HG02870 (cell line): ENCODE data around the gene RNU5B-1.
"Not testable (repeated sequence)": the region's sequence is repeated elsewhere in the genome, so short reads cannot be mapped to it uniquely, and the experiment has no call there.

ENCODE experiments used
- ATAC-seq: cut with Tn5 transposase; IDR thresholded peaks from one replicate; pipeline ENCODE4 v1.9.1; 2021; ENCODE audit warnings: mild to moderate bottlenecking, moderate library complexity; ENCODE audit not compliant: unreplicated experiment

The RNU5B-1 gene

GRCh38 chr15:65304381-65305149, at the start of gene RNU5B-1:
Gene RNU5B-1 (plus strand): TSS chr15:65304677.
- peak; percentile 63 for ATAC-seq

GRCh38 chr15:65254758-65255157, 49.7 kb upstream of the RNU5B-1 start:
- no peak for ATAC-seq

DNA sequence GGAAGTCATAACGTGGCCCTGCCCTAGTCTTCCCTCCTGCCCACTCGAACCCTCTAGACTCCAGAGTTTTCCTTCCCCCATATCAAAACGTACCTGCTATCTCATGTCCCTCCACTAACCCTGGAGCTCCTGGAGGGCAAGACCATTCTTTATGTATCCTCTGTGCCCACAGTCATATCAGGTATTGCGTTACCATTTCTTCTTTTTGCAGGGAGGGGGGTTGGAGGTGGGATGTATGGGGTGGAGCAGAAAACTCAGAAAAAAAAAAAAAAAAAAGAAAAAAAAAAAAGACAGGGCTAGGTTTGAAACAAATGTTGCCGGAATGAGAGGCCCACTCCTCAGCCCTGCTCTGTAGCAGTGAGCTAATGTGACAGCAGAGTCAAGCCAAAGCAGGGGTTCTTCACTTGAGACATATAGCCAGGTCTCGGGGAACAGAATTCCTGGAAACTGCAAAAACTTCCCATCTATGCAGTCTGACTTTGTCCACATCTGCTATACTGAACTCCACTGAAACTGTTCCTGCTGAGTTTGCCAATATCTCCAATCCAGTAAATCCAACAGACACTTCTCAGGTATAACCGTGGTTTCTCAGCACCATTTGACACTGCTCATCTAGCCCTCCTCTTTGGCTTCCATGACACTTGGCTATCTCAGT, 48.9 kb upstream of the RNU5B-1 start:
- ATAC-seq: no peak

DNA sequence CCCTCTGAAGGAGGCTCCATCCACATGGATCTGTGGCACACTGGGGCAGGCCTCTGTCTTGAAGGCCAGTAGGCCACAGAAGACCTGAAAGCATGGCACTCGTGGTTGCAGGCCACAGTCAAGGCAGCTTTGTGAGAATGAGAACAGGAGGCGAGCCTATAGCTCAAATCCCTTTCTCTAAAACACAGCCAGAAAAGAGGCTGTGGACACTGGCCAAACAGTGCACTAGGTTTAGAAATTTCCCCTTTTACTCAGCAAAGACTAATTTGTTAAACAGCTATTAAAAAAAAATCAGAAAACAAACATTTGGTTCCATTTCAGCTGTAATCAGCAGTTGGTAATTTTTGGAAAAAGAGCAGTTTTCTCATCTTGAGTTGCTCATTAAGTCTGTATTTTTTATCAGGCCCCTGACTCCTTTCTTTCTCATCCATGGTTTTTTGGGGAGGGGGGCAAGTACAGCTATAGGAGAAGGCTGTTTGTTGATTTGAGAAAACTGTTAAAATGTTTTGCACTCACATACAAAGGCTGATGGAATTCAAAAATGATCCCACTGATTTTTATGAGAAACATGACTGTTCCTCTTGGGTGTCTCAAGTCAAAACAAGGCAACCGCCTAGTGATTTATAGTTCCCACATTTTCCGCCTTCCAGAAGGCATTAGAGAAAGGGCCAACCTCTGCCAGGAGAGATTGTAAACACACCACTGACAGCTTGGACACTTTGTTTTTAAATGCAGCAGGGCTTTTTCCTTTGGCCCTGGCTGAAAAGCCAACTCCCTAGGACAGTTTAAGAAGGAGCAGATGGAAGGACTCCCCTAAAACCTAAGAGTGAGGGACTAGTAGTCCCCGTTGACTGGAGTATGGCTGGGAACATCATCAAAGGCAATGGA, 45.9 kb upstream of the RNU5B-1 start:
- no peak for ATAC-seq

- no peak for ATAC-seq
Observed at GRCh38 chr15:65259367-65259797, 45.1 kb upstream of the RNU5B-1 start.

DNA sequence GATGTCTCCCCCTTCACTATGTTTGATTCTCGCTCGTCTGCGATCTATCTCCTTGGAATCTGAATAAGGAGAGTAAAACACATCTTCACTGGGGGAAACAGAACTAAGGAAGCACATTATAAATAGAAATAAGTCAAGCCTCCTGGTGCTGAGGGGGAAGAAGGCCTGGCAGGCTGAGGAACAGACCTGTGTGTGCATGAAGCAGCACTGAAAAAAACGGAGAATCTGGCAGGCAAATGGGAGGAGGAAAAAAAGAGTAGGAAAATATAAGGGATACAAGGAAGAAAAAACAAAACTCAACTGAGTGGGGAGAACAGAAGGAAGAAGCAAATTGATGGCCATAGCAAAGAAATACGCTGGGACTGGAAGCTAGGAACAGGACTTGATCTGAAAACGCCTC, 43.5 kb upstream of the RNU5B-1 start:
- ATAC-seq: no peak

GRCh38 chr15:65263313-65263712, 41.2 kb upstream of the RNU5B-1 start:
- ATAC-seq: no peak

- ATAC-seq: no peak
Observed at GRCh38 chr15:65264863-65265430, 39.5 kb upstream of the RNU5B-1 start.

- no peak for ATAC-seq
Observed at GRCh38 chr15:65266469-65266868, 38.0 kb upstream of the RNU5B-1 start.

GRCh38 chr15:65268411-65268810, 36.1 kb upstream of the RNU5B-1 start:
- ATAC-seq: no peak

- ATAC-seq: not testable (repeated sequence)
Observed at GRCh38 chr15:65270811-65271545, 33.5 kb upstream of the RNU5B-1 start.

DNA sequence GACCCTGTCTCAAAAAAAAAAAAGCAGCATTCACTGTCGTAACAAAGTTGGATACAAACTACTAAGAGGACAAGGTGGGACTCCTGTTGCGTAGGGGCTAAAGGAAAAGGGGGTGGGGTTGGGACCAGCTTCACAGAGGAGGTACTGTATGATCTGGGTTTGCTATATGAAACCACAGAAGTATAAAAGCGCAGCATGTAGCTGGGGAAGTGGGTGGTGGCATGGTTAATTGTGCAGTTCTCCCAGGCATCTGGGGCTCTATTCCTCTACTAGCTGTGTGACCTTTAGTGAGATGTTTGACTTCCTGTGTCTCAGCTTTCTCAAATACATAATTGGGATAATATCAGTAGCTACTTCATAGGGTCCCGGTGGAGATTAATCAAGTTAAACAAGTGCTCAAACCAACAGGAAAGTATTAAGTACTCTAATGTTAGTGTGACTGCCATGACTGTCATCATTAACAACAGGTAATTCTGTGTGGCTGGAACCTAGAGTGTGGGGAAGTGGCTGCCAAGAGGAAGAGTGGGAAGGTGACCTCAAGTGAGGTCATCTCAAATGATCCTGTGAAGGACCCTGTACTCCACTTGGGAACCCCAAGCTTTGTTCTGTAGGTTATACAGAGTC, 29.3 kb upstream of the RNU5B-1 start:
- no peak for ATAC-seq

DNA sequence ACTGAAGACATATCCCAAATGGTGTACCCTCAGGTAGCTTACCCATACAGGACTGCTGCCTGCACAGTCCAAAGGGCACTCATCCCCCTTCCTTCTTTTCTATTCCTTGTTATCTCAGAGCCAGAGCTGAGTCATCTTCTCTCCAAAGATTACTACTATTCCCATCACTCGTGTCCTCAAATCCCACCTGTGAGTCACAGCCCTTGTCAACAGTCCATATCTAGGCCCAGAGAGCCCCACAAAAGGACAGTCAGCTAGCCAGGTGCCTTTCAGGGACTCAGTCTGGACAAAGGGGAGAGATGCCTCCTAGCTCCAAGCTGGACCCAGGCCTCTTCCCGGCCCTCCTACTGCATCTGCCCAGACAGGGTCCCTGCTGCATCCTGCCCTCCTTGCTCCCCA, 28.8 kb upstream of the RNU5B-1 start:
- ATAC-seq: no peak

DNA sequence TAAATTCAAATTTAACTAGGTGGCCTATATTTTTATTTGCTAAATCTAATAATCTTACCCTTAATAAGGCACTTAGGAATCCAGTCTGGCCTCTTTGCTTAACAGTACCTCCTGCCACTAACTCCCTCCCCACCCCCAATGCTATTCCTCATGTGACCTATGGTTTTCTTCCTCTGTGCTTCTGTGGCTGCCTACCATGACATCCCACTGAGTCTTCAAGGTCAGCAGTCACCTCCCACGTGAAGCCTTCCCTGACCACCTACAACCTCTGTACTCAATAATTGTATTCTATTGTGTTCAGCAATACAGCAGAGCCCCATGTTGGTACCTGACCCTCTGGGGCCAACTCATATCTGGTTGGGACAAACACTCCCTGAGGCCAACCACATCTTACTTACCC, 27.5 kb upstream of the RNU5B-1 start:
- no peak for ATAC-seq

- ATAC-seq: no peak
Observed at GRCh38 chr15:65278480-65278879, 26.0 kb upstream of the RNU5B-1 start.

- no peak for ATAC-seq
Observed at GRCh38 chr15:65285291-65286068, 19.0 kb upstream of the RNU5B-1 start.

- ATAC-seq: peak; percentile 37
Observed at GRCh38 chr15:65286069-65286703, 18.3 kb upstream of the RNU5B-1 start.

DNA sequence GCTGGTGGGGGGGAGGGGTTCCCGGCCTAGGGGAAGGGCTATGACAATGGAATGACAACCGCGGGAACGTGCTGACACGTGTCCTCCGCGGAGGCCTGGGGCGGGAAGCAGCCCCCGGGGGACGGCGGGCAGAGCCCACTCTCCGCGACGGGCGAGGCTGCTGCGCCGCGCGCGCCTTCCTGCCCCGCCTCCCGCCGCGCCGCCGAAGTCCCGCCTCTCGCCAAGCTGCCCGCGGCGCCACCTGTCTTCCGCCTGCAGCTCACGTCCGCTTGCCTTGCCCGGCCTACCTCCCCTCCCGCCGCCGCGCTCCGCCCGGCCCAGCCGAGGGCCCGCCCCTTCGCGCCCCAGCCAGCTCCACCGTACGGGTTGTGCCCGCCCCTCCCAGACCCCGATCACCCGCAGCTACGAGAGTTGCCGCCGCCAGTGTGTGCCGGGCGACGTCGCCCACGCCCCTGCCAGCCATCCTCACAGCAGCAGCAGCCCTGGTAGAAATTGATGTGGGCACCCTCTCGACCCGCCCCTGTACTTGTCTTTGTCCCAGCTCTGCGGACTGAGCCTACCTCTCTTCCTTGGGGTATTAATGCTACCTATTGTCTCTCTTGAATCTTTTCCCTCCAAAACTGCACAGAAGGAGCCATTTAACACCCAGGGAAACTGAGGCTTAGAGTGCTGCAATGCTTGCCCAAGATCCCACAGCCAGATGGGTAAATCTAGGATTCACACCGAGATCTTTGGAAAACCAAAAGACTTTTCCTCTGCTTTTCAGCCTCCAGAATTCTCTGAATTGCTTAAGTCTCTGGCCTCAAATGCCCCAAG, 17.6 kb upstream of the RNU5B-1 start, which contains the start of gene PARP16:
Gene PARP16 (minus strand): TSS at position 180 of the 816 bp plus-strand sequence. CDS start 457 bp downstream, outside the sequence.
- ATAC-seq: peak; percentile 89
